ENCODE results near the gene LDLRAD3. TPM values are rescaled to one million over a fixed set of nuclear protein-coding genes. Genes with fewer than 3 reads are reported as not detected.
"Not testable (repeated sequence)": the region's sequence is repeated elsewhere in the genome, so short reads cannot be mapped to it uniquely, and the experiment has no call there.

Gene LDLRAD3
- total and polyA plus RNA-seq, 8 donors = 2.5 to 6.8 (median 5.6) TPM

- H3K9me3 ChIP-seq = no peaks in the 10 kb centered on the region
- H3K4me1 ChIP-seq = peaks cover 0 to 11% (median 8%) of the 10 kb centered on the region in 3 donors
- no peaks in the 10 kb centered on the region for H3K27me3 ChIP-seq
- no peak overlapping the region for H3K27ac ChIP-seq
- DNase-seq = no peak
- no peak for TF ChIP-seq CTCF (IDR thresholded peaks at IDR 0.05)
- FAIRE-seq = no peak
- H3K4me3 ChIP-seq = no peak overlapping the region
- intact Hi-C loops (cut with DNase I) = no loop called here
- no peak for ATAC-seq
- 92 to 93% methylated on average over 6 of the region's 6 CpGs for WGBS, 2 donors
- H3K36me3 ChIP-seq = no peaks in the 10 kb centered on the region
Measured at GRCh38 chr11:35911013-35911412, 32.8 kb upstream of the LDLRAD3 start.

GRCh38 chr11:35911616-35912165 lies 32.2 kb upstream of the LDLRAD3 start:
- intact Hi-C loops (cut with DNase I) = no loop called here
- 31 to 52% methylated on average over 1 of the region's 1 CpG for WGBS, 2 donors
- Histone ChIP-seq H3K27me3 (no peaks in the 10 kb centered on the region), H3K27ac (no peak overlapping the region), H3K36me3 (no peaks in the 10 kb centered on the region), H3K4me1 (peaks cover 0 to 11% (median 8%) of the 10 kb centered on the region in 3 donors), H3K4me3 (no peak overlapping the region), H3K9me3 (no peaks in the 10 kb centered on the region)
- no peak for TF ChIP-seq CTCF (IDR thresholded peaks at IDR 0.05)
- no peak for FAIRE-seq
- DNase-seq = no peak
- ATAC-seq = no peak

- H3K4me1 ChIP-seq = peaks cover 0 to 11% (median 8%) of the 10 kb centered on the region in 3 donors
- DNase-seq; H3K9me3 ChIP-seq; H3K4me3 ChIP-seq; FAIRE-seq; H3K27ac ChIP-seq; H3K36me3 ChIP-seq; intact Hi-C loops (cut with DNase I); ATAC-seq; H3K27me3 ChIP-seq: not testable (repeated sequence)
- 93 to 94% methylated on average over 7 of the region's 7 CpGs for WGBS, 2 donors
Measured at GRCh38 chr11:35912436-35912835, 31.4 kb upstream of the LDLRAD3 start.

- TF ChIP-seq CTCF (IDR thresholded peaks at IDR 0.05) = no peak
Measured at GRCh38 chr11:35912883-35913624, 30.8 kb upstream of the LDLRAD3 start.

GRCh38 chr11:35914816-35915215 lies 29.0 kb upstream of the LDLRAD3 start:
- DNase-seq = no peak
- H3K36me3 ChIP-seq = no peaks in the 10 kb centered on the region
- H3K4me1 ChIP-seq = no peaks in the 10 kb centered on the region
- H3K27ac ChIP-seq = no peak overlapping the region
- H3K4me3 ChIP-seq = no peak overlapping the region
- H3K9me3 ChIP-seq = no peaks in the 10 kb centered on the region
- TF ChIP-seq CTCF (IDR thresholded peaks at IDR 0.05) = no peak
- WGBS, 2 donors = 77 to 82% methylated on average over 3 of the region's 3 CpGs
- no peak for FAIRE-seq
- intact Hi-C loops (cut with DNase I) = no loop called here
- H3K27me3 ChIP-seq = no peaks in the 10 kb centered on the region
- no peak for ATAC-seq

More at GRCh38 chr11:35912883-35913624, 30.8 kb upstream of the LDLRAD3 start:
- no peak for DNase-seq
- Histone ChIP-seq H3K27ac (no peak overlapping the region), H3K4me1 (peaks cover 0 to 7% (median 6%) of the 10 kb centered on the region in 3 donors), H3K36me3 (no peaks in the 10 kb centered on the region), H3K4me3 (no peak overlapping the region), H3K27me3 (no peaks in the 10 kb centered on the region), H3K9me3 (no peaks in the 10 kb centered on the region)
- intact Hi-C loops (cut with DNase I) = no loop called here
- no peak for FAIRE-seq
- ATAC-seq = no peak

Data from pancreas (tissue), 10 donors.